GM12878 (cell line): Measurements from ENCODE around the gene SNCAIP. TPM values are rescaled to one million over a fixed set of nuclear protein-coding genes. Genes with fewer than 3 reads are reported as not detected.
A peak's percentile ranks its signal among the peaks of the same experiment; 100 is the strongest.

Source experiments
- ATAC-seq: fragments of 200-7000 bp; cut with Tn5 transposase; 3 replicates; pipeline ENCODE4 v1.9.1; 2020; ENCODE audit warnings: mild to moderate bottlenecking, moderate library complexity
- BruUV-seq: library from RNA; stranded (reverse); fragments of 400-500 nt; replicated peaks from 2 replicates; lab custom pipeline; 2021; lab: Mats Ljungman, UMichigan
- CTCF ChIA-PET: fragments of 300-600 bp; sonication (Branson Sonifier 250); formaldehyde crosslinking; extraction: SDS; loops from one replicate; lab custom pipeline; 2021; ENCODE audit warnings: inconsistent platforms; lab: Yijun Ruan, JAX
- POLR2A ChIA-PET: fragments of 350-600 bp; formaldehyde crosslinking; extraction: SDS; loops from one replicate; lab custom pipeline; 2021; ENCODE audit warnings: inconsistent platforms; lab: Charles Lee
- RAD21 ChIA-PET: fragments of 300-600 bp; sonication (Branson Sonifier 250); formaldehyde crosslinking; loops from one replicate; lab custom pipeline; 2023; ENCODE audit warnings: antibody characterized with exemption; ENCODE audit not compliant: unreplicated experiment; lab: Charles Lee
- SMC1A ChIA-PET: fragments of 300-600 bp; sonication (Branson Sonifier 250); formaldehyde crosslinking; loops from one replicate; lab custom pipeline; 2023; ENCODE audit not compliant: unreplicated experiment, uncharacterized antibody; lab: Charles Lee
- DNase-seq: peaks from one replicate; pipeline ENCODE4 v3.0.0-alpha.2; 2011; ENCODE audit warnings: low read depth, low spot score
- FAIRE-seq: peaks from 3 replicates; lab custom pipeline; 2011; peaks lifted over from hg19 to GRCh38; lab: Jason Lieb, UNC
- H2AFZ ChIP-seq: 2 replicates; pipeline ENCODE4 v1.6.0; 2011; ENCODE audit warnings: low read depth, low read length, control low read depth; ENCODE audit not compliant: control insufficient read depth
- H3K27ac ChIP-seq: 2 replicates; pipeline ENCODE4 v1.5.1; 2011; ENCODE audit warnings: control low read depth; ENCODE audit not compliant: control insufficient read depth, insufficient read depth
- H3K27me3 ChIP-seq, 2 experiments: replicated peaks in 1 of 2; 2 replicates each; pipeline versions ENCODE4 v1.6.0 to v1.6.1; 2011; ENCODE audit warnings: low read length in 1 of 2; ENCODE audit not compliant: control insufficient read depth in 2 of 2, insufficient read depth in 2 of 2
- H3K36me3 ChIP-seq, 2 experiments: 2 replicates each; pipeline ENCODE4 v1.5.1; 2011; ENCODE audit warnings: low read length in 1 of 2; ENCODE audit not compliant: control insufficient read depth in 2 of 2, insufficient read depth in 2 of 2
- H3K4me1 ChIP-seq: 2 replicates; pipeline ENCODE4 v1.6.1; 2011; ENCODE audit warnings: mild to moderate bottlenecking, low read length, moderate library complexity, mixed read lengths; ENCODE audit not compliant: control insufficient read depth, insufficient read depth
- H3K4me2 ChIP-seq: 2 replicates; pipeline ENCODE4 v1.6.0; 2011; ENCODE audit warnings: control low read depth; ENCODE audit not compliant: control insufficient read depth, insufficient read depth
- H3K4me3 ChIP-seq: fragments of 200-600 bp; sonication (generic); 2 replicates; pipeline ENCODE4 v1.5.1; 2016
- H3K79me2 ChIP-seq: 2 replicates; pipeline ENCODE4 v1.6.0; 2011; ENCODE audit warnings: low read length; ENCODE audit not compliant: control insufficient read depth, insufficient read depth
- H3K9ac ChIP-seq: 2 replicates; pipeline ENCODE4 v1.8.0; 2011; ENCODE audit warnings: low read length, control low read depth, mixed read lengths; ENCODE audit not compliant: control insufficient read depth, insufficient read depth
- H3K9me3 ChIP-seq: replicated peaks from 3 replicates; pipeline ENCODE4 v1.5.1; 2011; ENCODE audit warnings: mild to moderate bottlenecking, low read length; ENCODE audit not compliant: control insufficient read depth, insufficient read depth
- H4K20me1 ChIP-seq: 2 replicates; pipeline ENCODE4 v1.6.0; 2011; ENCODE audit not compliant: control insufficient read depth, insufficient read depth
- CBFB ChIP-seq: IDR thresholded peaks from 2 replicates; pipeline ENCODE4 v1.6.1; 2016; ENCODE audit warnings: antibody characterized with exemption, low read depth
- CREB1 ChIP-seq: IDR thresholded peaks from 2 replicates; pipeline ENCODE4 v1.6.1; 2012; ENCODE audit warnings: low read depth, mild to moderate bottlenecking, inconsistent platforms
- HDAC6 ChIP-seq: fragments of 200-600 bp; sonication (generic); IDR thresholded peaks from one replicate; pipeline ENCODE4 v1.8.0; 2017; ENCODE audit warnings: antibody characterized with exemption; ENCODE audit not compliant: unreplicated experiment
- MYC ChIP-seq: IDR thresholded peaks from 2 replicates; pipeline ENCODE4 v1.6.1; 2011; ENCODE audit warnings: mild to moderate bottlenecking, low read length, moderate library complexity, inconsistent platforms; ENCODE audit not compliant: insufficient read depth, insufficient replicate concordance, insufficient read length, severe bottlenecking
- NFYA ChIP-seq: IDR thresholded peaks from 2 replicates; pipeline ENCODE4 v1.6.1; 2011; ENCODE audit warnings: low read depth, mild to moderate bottlenecking, low read length, improper control_type of control experiment, borderline replicate concordance
- NFYB ChIP-seq: IDR thresholded peaks from 2 replicates; pipeline ENCODE4 v1.6.1; 2011; ENCODE audit warnings: low read depth, mild to moderate bottlenecking, low read length, improper control_type of control experiment, moderate library complexity; ENCODE audit not compliant: insufficient read depth
- PAX8 ChIP-seq: fragments of 450-650 bp; IDR thresholded peaks from 2 replicates; pipeline ENCODE4 v1.6.1; 2017; ENCODE audit warnings: mild to moderate bottlenecking, moderate library complexity
- PML ChIP-seq: IDR thresholded peaks from 2 replicates; pipeline ENCODE4 v1.6.1; 2012; ENCODE audit warnings: low read length, inconsistent platforms
- RB1 ChIP-seq: fragments of 450-650 bp; formaldehyde crosslinking; IDR thresholded peaks from 2 replicates; pipeline ENCODE4 v1.6.1; 2017; ENCODE audit warnings: mild to moderate bottlenecking, borderline replicate concordance
- SREBF1 ChIP-seq: IDR thresholded peaks from 2 replicates; pipeline ENCODE4 v1.6.1; 2012; ENCODE audit warnings: mild to moderate bottlenecking, low read length
- SREBF2 ChIP-seq: IDR thresholded peaks from 2 replicates; pipeline ENCODE4 v1.6.1; 2012; ENCODE audit warnings: mild to moderate bottlenecking, low read length
- TAF1 ChIP-seq: IDR thresholded peaks from 2 replicates; pipeline ENCODE4 v1.6.1; 2011; ENCODE audit warnings: mild to moderate bottlenecking, low read depth, low read length, borderline replicate concordance
- WGBS: methylation state at CpG from one replicate; pipeline ENCODE4 v1.1.6; 2016; ENCODE audit warnings: low lambda C conversion rate; ENCODE audit not compliant: insufficient replicate concordance, insufficient coverage; ENCODE audit errors: missing lambda C conversion rate; 5-methylcytosine and 5-hydroxymethylcytosine counted together
- in situ Hi-C: fragments of 300-500 bp; cut with MboI; formaldehyde crosslinking; loops from 9 replicates; pipeline ENCODE4 v1.14.3; 2018; ENCODE audit warnings: mixed read lengths
- intact Hi-C: fragments of 100-400 bp; cut with micrococcal nuclease; formaldehyde crosslinking; loops from one replicate; pipeline ENCODE4 v1.14.2; 2022; ENCODE audit not compliant: unreplicated experiment
- polyA plus RNA-seq, 11 experiments: library from polyadenylated mRNA; depleted of rRNA in 4 of 11; unstranded in 6 of 11; stranded (reverse) in 5 of 11; fragments of >200 nt; fragmentation: Nextera tagmentation in 4 of 11; fragmentation: Illumina TruSeq in 1 of 11; extraction: Ambion mirVana in 4 of 11; extraction: Trizol in 1 of 11; gene quantifications; 1 replicate in 1 of 11; 2 replicates in 10 of 11; pipeline versions ENCODE4 v1.2.1 to v1.2.3, GENCODE V29; 2011 to 2016; ENCODE audit warnings: inconsistent platforms in 2 of 11, missing spikeins in 2 of 11, low read depth in 1 of 11
- total RNA-seq, 4 experiments: library from RNA; depleted of rRNA in 3 of 4; stranded (reverse); fragments of >200 nt in 3 of 4; fragmentation: Illumina TruSeq in 1 of 4; extraction: Trizol in 1 of 4; gene quantifications; 2 replicates each; pipeline versions ENCODE4 v1.2.1 to v1.2.3, GENCODE V29; 2013 to 2021
- TF ChIP-seq, protein P1 (sequence below): fragments of 450-650 bp; IDR thresholded peaks from 2 replicates; pipeline ENCODE4 v1.6.1; 2014; ENCODE audit warnings: mild to moderate bottlenecking
- TF ChIP-seq, protein P2 (sequence below): IDR thresholded peaks from 2 replicates; pipeline ENCODE4 v1.6.1; 2012; ENCODE audit warnings: low read depth, low read length, improper control_type of control experiment
- TF ChIP-seq, protein P3 (sequence below): fragments of 450-650 bp; formaldehyde crosslinking; IDR thresholded peaks from 2 replicates; pipeline ENCODE4 v1.4.0; 2020; ENCODE audit warnings: mild to moderate bottlenecking, moderate library complexity
- TF ChIP-seq, protein P4 (sequence below): fragments of 450-650 bp; conservative IDR thresholded peaks from 2 replicates; pipeline ENCODE4 v1.6.1; 2017; ENCODE audit warnings: mild to moderate bottlenecking, moderate library complexity

Gene SNCAIP
- total and polyA plus RNA-seq, 10 of the 15 experiments (the other 5 are each of a cell fraction or from before 2014, with no cell fraction given): 0.03 to 0.62 (median 0.16) TPM; not detected in 1

DNA sequence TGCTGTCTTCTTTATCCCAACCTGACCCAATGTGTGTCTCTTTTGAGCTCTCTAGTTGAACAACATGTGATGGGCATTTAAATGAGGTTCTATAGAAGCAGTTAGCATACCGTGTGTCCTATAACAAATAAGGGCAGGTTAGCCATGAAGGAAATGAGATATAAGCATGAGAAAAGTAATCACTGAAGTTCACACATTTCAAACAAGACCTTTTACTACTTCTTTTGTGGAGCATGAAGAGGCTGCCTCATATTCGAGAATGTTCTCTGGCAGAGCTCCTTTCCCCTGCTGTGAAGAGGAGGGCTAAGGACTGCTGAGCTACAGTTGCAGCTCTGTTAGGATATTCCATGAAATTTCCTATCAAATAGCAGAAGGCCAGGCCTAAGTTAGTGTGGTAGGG lies 15.2 kb upstream of the SNCAIP start:
- Histone ChIP-seq H3K79me2 (no peaks in the 10 kb centered on the region), H3K4me3 (no peak overlapping the region), H3K27me3 (no peaks in the 10 kb centered on the region), H2AFZ (peak overlapping the region; percentile 8; the same call in 1 of the 2 replicates), H3K36me3 (no peaks in the 10 kb centered on the region), H3K9me3 (no peaks in the 10 kb centered on the region), H4K20me1 (no peaks in the 10 kb centered on the region), H3K9ac (no peak overlapping the region), H3K4me1 (peaks cover 12% of the 10 kb centered on the region), H3K27ac (no peak overlapping the region), H3K4me2 (no peak overlapping the region)
- ChIA-PET RAD21 (interaction anchor here (0.6 to 3.7 kb wide), 4 partner anchors 9 to 118 kb away, joined by 3 to 35 read pairs (median 4); no protein-coding TSS in a partner anchor), POLR2A (interaction anchor here (0.6 kb wide), 1 partner anchor 15 kb away, joined by 3 read pairs; no protein-coding TSS in a partner anchor), SMC1A (interaction anchor here (0.8 to 3.4 kb wide), 8 partner anchors 10 to 120 kb away, joined by 3 to 18 read pairs (median 4); no protein-coding TSS in a partner anchor), CTCF (interaction anchor here (1.0 to 4.1 kb wide), 7 partner anchors 11 to 312 kb away, joined by 3 to 47 read pairs (median 4); no protein-coding TSS in a partner anchor)
- in situ Hi-C loops (no loop called here), intact Hi-C loops (no loop called here)
- 47% methylated on average over 2 of the region's 2 CpGs for WGBS
- no TSS peak for BruUV-seq
- no peak for DNase-seq
- FAIRE-seq: no peak
- no peak for ATAC-seq
- TF ChIP-seq, protein P1, sequence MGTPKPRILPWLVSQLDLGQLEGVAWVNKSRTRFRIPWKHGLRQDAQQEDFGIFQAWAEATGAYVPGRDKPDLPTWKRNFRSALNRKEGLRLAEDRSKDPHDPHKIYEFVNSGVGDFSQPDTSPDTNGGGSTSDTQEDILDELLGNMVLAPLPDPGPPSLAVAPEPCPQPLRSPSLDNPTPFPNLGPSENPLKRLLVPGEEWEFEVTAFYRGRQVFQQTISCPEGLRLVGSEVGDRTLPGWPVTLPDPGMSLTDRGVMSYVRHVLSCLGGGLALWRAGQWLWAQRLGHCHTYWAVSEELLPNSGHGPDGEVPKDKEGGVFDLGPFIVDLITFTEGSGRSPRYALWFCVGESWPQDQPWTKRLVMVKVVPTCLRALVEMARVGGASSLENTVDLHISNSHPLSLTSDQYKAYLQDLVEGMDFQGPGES: no peak
- TF ChIP-seq, protein P2, sequence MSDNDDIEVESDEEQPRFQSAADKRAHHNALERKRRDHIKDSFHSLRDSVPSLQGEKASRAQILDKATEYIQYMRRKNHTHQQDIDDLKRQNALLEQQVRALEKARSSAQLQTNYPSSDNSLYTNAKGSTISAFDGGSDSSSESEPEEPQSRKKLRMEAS: no peak
- TF ChIP-seq TAF1 (no peak), SREBF1 (no peak), NFYB (no peak), CBFB (no peak), RB1 (no peak), MYC (no peak), PAX8 (no peak), PML (no peak), SREBF2 (no peak), NFYA (no peak), CREB1 (no peak), HDAC6 (no peak)
- TF ChIP-seq, protein P3, sequence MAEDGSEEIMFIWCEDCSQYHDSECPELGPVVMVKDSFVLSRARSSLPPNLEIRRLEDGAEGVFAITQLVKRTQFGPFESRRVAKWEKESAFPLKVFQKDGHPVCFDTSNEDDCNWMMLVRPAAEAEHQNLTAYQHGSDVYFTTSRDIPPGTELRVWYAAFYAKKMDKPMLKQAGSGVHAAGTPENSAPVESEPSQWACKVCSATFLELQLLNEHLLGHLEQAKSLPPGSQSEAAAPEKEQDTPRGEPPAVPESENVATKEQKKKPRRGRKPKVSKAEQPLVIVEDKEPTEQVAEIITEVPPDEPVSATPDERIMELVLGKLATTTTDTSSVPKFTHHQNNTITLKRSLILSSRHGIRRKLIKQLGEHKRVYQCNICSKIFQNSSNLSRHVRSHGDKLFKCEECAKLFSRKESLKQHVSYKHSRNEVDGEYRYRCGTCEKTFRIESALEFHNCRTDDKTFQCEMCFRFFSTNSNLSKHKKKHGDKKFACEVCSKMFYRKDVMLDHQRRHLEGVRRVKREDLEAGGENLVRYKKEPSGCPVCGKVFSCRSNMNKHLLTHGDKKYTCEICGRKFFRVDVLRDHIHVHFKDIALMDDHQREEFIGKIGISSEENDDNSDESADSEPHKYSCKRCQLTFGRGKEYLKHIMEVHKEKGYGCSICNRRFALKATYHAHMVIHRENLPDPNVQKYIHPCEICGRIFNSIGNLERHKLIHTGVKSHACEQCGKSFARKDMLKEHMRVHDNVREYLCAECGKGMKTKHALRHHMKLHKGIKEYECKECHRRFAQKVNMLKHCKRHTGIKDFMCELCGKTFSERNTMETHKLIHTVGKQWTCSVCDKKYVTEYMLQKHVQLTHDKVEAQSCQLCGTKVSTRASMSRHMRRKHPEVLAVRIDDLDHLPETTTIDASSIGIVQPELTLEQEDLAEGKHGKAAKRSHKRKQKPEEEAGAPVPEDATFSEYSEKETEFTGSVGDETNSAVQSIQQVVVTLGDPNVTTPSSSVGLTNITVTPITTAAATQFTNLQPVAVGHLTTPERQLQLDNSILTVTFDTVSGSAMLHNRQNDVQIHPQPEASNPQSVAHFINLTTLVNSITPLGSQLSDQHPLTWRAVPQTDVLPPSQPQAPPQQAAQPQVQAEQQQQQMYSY (CRISPR knock-in tag): no peak
- TF ChIP-seq, protein P4, sequence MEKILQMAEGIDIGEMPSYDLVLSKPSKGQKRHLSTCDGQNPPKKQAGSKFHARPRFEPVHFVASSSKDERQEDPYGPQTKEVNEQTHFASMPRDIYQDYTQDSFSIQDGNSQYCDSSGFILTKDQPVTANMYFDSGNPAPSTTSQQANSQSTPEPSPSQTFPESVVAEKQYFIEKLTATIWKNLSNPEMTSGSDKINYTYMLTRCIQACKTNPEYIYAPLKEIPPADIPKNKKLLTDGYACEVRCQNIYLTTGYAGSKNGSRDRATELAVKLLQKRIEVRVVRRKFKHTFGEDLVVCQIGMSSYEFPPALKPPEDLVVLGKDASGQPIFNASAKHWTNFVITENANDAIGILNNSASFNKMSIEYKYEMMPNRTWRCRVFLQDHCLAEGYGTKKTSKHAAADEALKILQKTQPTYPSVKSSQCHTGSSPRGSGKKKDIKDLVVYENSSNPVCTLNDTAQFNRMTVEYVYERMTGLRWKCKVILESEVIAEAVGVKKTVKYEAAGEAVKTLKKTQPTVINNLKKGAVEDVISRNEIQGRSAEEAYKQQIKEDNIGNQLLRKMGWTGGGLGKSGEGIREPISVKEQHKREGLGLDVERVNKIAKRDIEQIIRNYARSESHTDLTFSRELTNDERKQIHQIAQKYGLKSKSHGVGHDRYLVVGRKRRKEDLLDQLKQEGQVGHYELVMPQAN: no peak
